GM21390 (cell line): Measurements from ENCODE around the gene PET117.
"Not testable (repeated sequence)": the region's sequence is repeated elsewhere in the genome, so short reads cannot be mapped to it uniquely, and the experiment has no call there.

Experiments
- ATAC-seq: cut with Tn5 transposase; IDR thresholded peaks from one replicate; pipeline ENCODE4 v1.9.1; 2021; ENCODE audit not compliant: unreplicated experiment

The PET117 gene

DNA sequence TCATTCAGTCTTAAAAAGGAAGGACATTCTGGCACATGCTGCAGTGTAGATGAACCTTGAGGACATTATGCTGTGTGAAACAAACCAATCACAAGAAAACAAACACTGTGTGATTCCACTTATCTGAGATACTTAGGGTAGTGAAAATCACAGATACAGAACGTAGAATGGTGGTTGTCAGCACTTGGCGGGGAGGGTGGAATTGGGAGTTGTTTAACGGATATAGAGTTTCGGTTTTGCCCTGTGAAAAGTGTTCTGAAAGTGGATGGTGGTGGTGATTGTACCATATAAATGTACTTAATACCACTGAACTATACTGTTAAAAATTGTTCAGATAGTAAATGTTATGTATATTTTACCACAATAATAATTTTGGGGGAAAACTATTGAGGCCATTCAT is 18.4 kb downstream of the PET117 start:
- no peak for ATAC-seq

DNA sequence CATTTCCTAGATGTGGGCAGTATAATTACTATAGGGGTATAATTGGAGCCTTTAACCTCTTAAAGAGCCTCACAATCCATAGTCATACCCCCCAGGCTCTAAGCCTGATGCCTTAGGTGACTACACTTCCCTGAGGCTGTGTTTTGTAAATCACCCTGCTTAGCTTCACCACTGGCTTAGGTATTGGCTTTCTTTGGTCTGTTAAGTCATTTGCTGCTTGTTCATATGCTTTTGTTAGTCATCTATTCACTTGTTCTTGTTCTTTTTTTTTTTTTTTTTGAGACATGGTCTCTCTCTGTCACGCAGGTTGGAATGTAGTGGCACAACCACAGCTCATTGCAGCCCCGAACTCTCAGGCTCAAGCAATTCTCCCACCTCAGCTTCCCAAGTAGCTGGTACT is 26.7 kb downstream of the PET117 start:
- ATAC-seq, result no peak

DNA sequence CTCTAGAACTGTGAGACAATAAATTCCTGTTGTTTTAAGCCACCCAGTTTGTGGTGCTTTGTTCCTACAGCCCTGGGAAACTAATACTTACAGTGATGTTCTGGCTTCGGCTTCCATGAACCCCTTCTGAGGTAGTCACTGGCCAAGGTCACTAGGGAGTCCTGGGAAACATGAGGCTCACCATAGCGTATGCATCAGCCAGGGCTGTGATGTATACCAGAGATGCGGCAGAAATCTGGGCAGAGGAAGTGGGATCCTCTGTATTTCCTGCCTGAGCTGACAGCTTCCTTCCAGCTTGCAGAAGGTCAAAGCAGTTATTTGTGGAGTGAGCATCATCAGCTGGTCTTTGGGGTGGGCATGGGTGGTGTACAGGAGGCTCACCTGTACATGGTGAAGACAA is 27.9 kb downstream of the PET117 start:
- no peak for ATAC-seq

DNA sequence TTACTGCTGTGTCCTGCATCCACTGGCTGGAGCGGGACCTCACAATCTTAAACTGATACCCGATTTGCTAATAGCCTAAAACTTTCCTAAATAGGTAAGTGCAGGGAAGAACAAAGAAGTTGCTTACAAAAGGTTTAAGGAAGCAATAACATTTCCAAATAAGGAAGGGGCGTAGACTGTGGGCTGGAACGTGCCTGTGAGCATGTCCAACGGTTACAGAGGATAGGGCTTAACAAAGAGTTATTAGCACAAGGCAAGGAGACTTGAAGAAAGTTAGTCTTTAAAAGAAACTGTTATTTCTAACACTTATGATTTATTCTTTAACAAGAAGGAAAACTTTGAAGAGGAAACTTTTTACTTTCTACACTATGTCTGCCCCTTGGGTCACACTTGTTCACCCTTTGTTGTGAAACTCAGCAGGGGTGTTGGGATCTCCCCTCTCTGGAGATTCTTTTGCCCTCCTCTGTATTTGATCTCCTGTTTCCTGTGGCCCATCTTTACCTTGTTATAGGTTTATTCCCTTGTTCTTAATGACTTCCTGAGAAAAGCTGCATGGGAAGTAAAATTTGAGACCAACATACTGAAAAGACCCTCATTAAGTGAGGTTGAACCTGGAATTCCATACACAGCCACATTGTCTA is 28.7 kb downstream of the PET117 start:
- no peak for ATAC-seq

DNA sequence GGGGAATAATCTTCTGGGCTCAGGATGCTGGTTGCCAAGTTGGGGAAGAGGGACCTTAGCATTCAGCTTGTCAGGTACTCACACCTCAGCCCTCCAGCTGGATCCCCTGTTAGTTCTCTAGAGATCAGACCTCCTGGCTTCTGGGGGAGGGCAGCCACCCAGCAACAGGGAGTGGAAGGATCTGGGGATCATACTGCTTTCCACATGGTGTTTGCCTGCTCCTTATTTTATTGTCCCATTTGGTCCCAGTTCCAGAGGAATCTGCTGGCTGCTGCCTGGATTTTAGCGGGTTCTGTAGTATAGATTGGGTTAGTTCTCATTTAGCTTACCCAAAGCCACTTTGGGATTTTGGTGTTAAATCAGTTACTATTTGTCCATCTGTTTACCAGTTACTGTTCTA is 29.3 kb downstream of the PET117 start:
- no peak for ATAC-seq

- no peak for ATAC-seq
These were observed 34.7 kb downstream of the PET117 start for GRCh38 chr20:18172379-18172778.

GRCh38 chr20:18174906-18175683 is 37.4 kb downstream of the PET117 start:
- ATAC-seq, result no peak

GRCh38 chr20:18176318-18176785 is 38.7 kb downstream of the PET117 start:
- no peak for ATAC-seq

DNA sequence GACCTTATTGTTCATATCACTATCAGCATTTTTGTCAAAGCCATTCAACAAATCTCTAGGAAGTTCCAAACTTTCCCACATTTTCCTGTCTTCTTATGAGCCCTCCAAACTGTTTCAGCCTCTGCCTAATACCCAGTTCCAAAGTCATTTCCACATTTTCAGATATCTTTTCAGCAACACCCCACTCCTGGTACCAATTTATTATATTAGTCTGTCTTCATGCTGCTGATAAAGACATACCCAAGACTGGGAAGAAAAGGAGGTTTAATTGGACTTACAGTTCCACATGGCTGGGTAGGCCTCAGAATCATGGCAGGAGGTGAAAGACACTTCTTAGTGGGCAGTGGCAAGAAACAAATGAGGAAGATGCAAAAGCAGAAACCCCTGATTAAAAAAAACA is 42.7 kb downstream of the PET117 start:
- not testable (repeated sequence) for ATAC-seq

DNA sequence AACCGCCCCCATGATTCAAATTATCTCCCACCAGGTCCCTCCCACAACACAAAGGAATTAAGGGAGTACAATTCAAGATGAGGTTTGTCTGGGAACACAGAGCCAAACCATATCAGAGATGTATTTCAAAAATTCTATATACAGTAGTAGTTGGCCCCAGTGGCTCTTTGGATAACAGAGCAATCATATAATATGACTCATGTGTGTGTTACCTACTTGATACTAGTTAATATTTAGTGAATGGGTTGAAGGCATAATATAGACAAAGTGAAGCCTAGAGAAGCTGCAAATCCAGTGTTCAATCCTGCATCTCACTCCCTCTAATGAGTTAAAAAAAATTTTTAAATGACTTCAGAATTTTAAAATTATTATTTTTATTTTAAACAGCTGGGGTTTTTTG is 43.2 kb downstream of the PET117 start:
- ATAC-seq, result no peak

DNA sequence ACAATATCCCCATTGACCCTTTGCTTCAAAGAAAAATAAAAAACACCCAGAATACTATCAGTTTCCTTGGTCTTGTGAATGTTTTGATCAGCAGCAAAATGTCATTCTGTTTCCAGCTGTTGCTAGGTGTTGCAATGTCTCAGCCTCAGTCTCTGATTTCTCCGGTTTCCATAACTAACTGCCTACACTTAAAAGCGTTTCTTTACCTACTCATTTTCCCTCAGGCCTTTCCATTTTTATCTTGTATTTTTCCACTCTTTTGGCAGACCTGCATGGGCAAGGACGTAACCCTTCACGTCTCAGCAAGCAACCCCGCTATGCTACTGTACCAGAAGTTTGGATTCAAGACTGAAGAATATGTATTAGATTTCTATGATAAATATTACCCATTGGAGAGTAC is 49.4 kb downstream of the PET117 start:
- no peak for ATAC-seq

DNA sequence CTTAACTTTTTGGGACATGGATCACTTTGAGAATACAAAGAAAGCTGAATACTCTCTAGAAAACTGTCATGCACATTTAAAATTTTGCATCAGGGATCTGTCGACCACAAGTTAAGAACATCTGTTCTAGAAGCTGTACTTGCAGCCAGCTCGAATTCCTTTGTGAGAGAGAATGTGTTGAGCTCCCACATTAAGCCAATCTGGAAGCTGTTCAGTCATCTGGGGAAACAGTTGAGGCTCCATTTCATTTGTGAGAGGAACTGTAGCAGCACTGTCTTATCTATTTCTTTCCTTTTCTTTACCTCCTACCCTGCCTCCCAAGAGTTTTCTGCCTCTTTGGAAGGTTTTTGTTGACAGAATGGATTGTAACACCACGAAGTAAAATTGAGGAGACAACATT is 50.8 kb downstream of the PET117 start:
- ATAC-seq, result no peak

DNA sequence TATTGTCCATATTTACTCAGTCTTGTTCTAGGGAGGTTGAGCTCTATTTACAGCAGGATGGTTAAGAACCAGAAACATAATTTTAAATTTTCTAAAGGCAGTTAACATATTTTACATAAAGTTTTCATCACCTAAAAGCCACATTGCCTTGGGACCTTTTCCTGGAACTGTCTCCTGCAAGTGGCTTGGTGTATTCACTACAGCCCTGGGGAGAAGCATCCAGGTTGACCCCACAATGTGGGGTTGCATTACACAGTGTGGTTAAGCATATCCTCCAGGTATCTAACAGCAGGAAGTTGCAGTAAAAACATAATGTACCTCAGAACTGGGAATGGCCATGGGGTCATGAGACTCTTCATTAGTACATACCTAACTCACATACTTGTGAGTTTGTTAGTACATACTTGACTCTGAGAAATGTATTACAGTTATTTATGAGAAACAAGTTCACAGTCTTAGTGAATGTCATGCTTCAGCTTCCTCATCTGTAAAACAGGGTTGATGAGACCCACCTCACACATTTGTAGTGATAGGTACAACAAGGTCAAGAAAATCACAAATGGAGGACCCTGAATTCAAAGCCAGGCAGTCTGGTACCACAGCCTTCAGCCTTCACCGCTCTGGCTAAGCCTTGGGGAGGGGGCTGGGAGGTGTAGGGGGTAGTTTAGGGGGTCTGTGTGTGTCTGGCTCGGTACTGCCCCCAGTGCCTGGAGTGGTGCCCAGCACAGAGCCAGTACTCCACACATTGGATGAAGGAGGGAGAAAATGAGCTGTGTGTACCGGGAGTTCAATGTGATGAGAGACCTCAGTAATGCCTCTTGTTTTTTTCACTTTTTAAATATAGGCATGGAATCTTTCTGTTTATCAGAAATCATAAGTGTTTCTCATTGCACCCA is 52.9 kb downstream of the PET117 start:
- ATAC-seq, result no peak

DNA sequence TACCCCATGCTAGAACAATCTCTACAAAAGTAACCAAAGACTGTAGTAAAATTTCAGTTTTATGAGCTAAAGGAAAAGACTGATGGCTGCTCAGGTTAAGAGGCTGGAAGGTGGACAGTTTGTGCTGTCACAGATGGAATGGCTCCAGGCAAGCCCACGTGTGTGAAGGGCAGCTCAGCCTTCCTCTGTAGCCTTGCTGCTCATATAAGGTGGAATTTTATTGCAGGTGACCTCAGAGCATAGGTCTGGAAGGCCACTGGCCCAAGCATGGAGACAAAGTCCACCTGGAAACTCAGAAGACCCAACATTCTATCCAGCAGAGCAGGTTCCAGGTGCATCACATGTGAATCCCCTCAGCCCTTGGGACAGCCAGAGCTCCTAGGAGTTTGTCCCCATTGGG is 53.6 kb downstream of the PET117 start:
- ATAC-seq, result no peak
